Body of pancreas (tissue), 4 donors: Measurements from ENCODE around the gene CHMP1B. TPM values are rescaled to one million over a fixed set of nuclear protein-coding genes. Genes with fewer than 3 reads are reported as not detected.

Experiments
- ATAC-seq: fragments of 150-250 bp; one replicate; pipeline ENCODE4 v1.9.1; 2016
- DNase-seq, 4 donors: peaks; one replicate each; pipeline ENCODE4 v3.0.0-alpha.2; 2019
- H3K27ac ChIP-seq, 4 donors: fragments of 200-600 bp; sonication (generic); 1 replicate in 3 of 4; 2 replicates in 1 of 4; pipeline versions ENCODE4 v1.5.1 to v1.6.1; 2016 to 2019; ENCODE audit warnings: mild to moderate bottlenecking in 1 of 4, mixed read lengths in 1 of 4, moderate library complexity in 1 of 4
- H3K27me3 ChIP-seq, 2 donors: fragments of 200-600 bp; sonication (generic); one replicate each; pipeline ENCODE4 v1.6.0; 2016; ENCODE audit warnings: mild to moderate bottlenecking in 1 of 2
- H3K36me3 ChIP-seq, 2 donors: fragments of 200-600 bp; sonication (generic); replicated peaks in 1 of 2; 2 replicates each; pipeline ENCODE4 v1.5.1; 2016; ENCODE audit warnings: low read depth in 2 of 2; ENCODE audit not compliant: insufficient read depth in 1 of 2
- H3K4me1 ChIP-seq: fragments of 200-600 bp; sonication (generic); one replicate; pipeline ENCODE4 v1.6.0; 2016
- H3K4me3 ChIP-seq, 2 donors: fragments of 200-600 bp; sonication (generic); 1 replicate in 1 of 2; 2 replicates in 1 of 2; pipeline ENCODE4 v1.5.1; 2016 to 2019
- H3K9me3 ChIP-seq, 3 donors: fragments of 200-600 bp; sonication (generic); 1 replicate in 2 of 3; 2 replicates in 1 of 3; pipeline ENCODE4 v1.5.1; 2016
- CTCF ChIP-seq, 7 experiments: fragments of 450-650 bp in 4 of 7; fragments of 200-600 bp in 3 of 7; sonication (generic) in 3 of 7; IDR thresholded peaks; one replicate each; pipeline ENCODE4 v1.5.1; 2016 to 2019; ENCODE audit warnings: antibody characterized with exemption in 7 of 7
- POLR2A ChIP-seq, 3 donors: fragments of 450-650 bp; IDR thresholded peaks; one replicate each; pipeline ENCODE4 v1.6.1; 2016; ENCODE audit warnings: antibody characterized with exemption in 3 of 3, mild to moderate bottlenecking in 2 of 3
- WGBS, 2 donors: methylation state at CpG; one replicate each; pipeline ENCODE4 v1.1.5; 2017; 5-methylcytosine and 5-hydroxymethylcytosine counted together
- intact Hi-C: fragments of 100-400 bp; cut with DNase I; formaldehyde crosslinking; loops from one replicate; pipeline ENCODE4 v1.15.1; 2023
- total RNA-seq, 2 donors: library from RNA; depleted of rRNA; stranded (reverse); fragments of >200 nt; gene quantifications; one replicate each; pipeline ENCODE4 v1.1.0, GENCODE V29; 2016

CHMP1B gene
- total RNA-seq, 2 donors from 2014 or later = 23.1 to 27.4 TPM

GRCh38 chr18:11877497-11878135 lies 26.4 kb downstream of the CHMP1B start:
- no peak for TF ChIP-seq CTCF (IDR thresholded peaks at IDR 0.05)
- no peak for TF ChIP-seq POLR2A (IDR thresholded peaks at IDR 0.05)
- 89 to 91% methylated on average over 10 of the region's 10 CpGs for WGBS, 2 donors
- ATAC-seq (no peak), DNase-seq (no peak)
- intact Hi-C loops = loop anchor here (10.0 kb wide), 1 partner anchor 143 kb away; no protein-coding TSS in a partner anchor
- H3K9me3 ChIP-seq = no peaks in the 10 kb centered on the region
- H3K27me3 ChIP-seq = no peaks in the 10 kb centered on the region
- H3K27ac ChIP-seq = no peak overlapping the region
- no peaks in the 10 kb centered on the region for H3K36me3 ChIP-seq
- peaks cover 3% of the 10 kb centered on the region for H3K4me1 ChIP-seq
- no peak overlapping the region for H3K4me3 ChIP-seq

DNA sequence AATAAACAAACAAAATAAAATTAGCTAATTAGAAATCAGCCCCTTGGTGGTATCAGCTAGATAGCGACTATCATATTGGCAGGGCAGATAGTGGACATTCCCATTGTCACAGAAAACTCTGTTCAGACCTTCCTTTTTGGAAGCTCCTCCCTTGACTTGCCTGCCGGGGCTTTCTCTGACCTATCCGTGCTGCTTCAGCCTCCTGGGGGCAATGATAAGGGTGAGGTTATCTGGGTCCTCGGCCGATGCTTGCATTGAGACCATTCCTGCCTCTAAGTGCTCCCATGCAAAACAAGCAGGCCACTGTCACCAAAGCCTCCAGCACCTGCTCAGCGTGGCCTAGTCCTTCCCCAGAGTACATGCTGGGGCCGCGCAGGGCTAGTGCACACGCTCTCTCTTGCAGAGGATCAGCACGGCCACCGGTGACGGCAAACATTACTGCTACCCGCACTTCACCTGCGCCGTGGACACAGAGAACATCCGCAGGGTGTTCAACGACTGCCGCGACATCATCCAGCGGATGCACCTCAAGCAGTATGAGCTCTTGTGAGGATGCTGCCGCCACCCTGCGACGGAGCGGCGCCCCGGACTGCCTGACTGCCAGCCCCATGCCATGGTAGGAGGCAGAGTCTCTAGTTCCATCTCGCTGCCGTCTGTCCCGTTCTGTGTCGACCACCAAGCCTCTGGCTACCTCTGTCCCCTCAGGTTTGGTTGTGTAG lies 29.5 kb downstream of the CHMP1B start:
- H3K27me3 ChIP-seq = no peaks in the 10 kb centered on the region
- DNase-seq (no peak), ATAC-seq (no peak)
- no peaks in the 10 kb centered on the region for H3K9me3 ChIP-seq
- no peak overlapping the region for H3K4me3 ChIP-seq
- H3K27ac ChIP-seq = no peak overlapping the region
- TF ChIP-seq POLR2A (IDR thresholded peaks at IDR 0.05) (no peak), CTCF (IDR thresholded peaks at IDR 0.05) (no peak)
- 85 to 92% methylated on average over 29 of the region's 30 CpGs for WGBS, 2 donors
- intact Hi-C loops = no loop called here
- peaks cover 0 to 12% of the 10 kb centered on the region in 2 donors for H3K36me3 ChIP-seq
- no peaks in the 10 kb centered on the region for H3K4me1 ChIP-seq

GRCh38 chr18:11882636-11883035 lies 31.4 kb downstream of the CHMP1B start:
- Histone ChIP-seq H3K36me3 (peaks cover 0 to 17% of the 10 kb centered on the region in 2 donors), H3K27me3 (no peaks in the 10 kb centered on the region), H3K9me3 (no peaks in the 10 kb centered on the region), H3K27ac (no peak overlapping the region), H3K4me1 (no peaks in the 10 kb centered on the region), H3K4me3 (no peak overlapping the region)
- TF ChIP-seq POLR2A (IDR thresholded peaks at IDR 0.05) = no peak
- no peak for TF ChIP-seq CTCF (IDR thresholded peaks at IDR 0.05)
- ATAC-seq = no peak
- 54 to 66% methylated on average over 4 of the region's 4 CpGs for WGBS, 2 donors
- intact Hi-C loops = no loop called here
- no peak for DNase-seq

DNA sequence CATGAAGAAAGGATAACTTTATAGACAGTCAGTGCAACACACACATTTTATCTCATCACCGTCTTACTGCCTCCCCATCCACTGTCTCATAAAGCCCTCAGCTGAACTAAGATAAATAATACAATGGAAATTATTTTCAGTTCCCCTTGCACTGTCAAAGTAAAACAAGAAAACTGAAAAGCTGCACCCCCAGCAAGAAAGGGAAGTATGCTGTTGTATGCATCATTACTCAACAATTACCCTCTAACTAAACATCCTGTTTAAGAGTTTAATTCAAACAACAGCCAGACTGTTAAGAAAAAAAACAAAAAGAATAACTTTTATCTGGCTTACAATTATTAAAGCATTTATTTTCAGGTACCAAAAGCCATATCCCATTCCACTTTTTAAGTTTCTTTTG lies 31.9 kb downstream of the CHMP1B start:
- H3K27ac ChIP-seq = peak overlapping the region in 1 of 4 donors; percentile 20
- intact Hi-C loops = no loop called here
- H3K36me3 ChIP-seq = peaks cover 0 to 17% of the 10 kb centered on the region in 2 donors
- no peaks in the 10 kb centered on the region for H3K9me3 ChIP-seq
- ATAC-seq (no peak), DNase-seq (no peak)
- H3K4me3 ChIP-seq = no peak overlapping the region
- no peaks in the 10 kb centered on the region for H3K4me1 ChIP-seq
- TF ChIP-seq CTCF (IDR thresholded peaks at IDR 0.05) (no peak), POLR2A (IDR thresholded peaks at IDR 0.05) (no peak)
- WGBS, 2 donors = 61 to 76% methylated on average over 1 of the region's 1 CpG
- H3K27me3 ChIP-seq = no peaks in the 10 kb centered on the region
